A549 treated with dexamethasone at 1 μM for 4 hours (cell line): ENCODE results near the gene NHLRC1. TPM values are rescaled to one million over a fixed set of nuclear protein-coding genes. Genes with fewer than 3 reads are reported as not detected.

ENCODE experiments used
- total RNA-seq: library from RNA; stranded (reverse); fragments of 200-300 nt; extraction: Qiagen RNA extraction; gene quantifications from 5 replicates; pipeline ENCODE4 v1.2.3, GENCODE V29; 2022

NHLRC1 gene
- 1.2 to 1.9 TPM (median 1.6 TPM) in 5 replicates for total RNA-seq

DNA sequence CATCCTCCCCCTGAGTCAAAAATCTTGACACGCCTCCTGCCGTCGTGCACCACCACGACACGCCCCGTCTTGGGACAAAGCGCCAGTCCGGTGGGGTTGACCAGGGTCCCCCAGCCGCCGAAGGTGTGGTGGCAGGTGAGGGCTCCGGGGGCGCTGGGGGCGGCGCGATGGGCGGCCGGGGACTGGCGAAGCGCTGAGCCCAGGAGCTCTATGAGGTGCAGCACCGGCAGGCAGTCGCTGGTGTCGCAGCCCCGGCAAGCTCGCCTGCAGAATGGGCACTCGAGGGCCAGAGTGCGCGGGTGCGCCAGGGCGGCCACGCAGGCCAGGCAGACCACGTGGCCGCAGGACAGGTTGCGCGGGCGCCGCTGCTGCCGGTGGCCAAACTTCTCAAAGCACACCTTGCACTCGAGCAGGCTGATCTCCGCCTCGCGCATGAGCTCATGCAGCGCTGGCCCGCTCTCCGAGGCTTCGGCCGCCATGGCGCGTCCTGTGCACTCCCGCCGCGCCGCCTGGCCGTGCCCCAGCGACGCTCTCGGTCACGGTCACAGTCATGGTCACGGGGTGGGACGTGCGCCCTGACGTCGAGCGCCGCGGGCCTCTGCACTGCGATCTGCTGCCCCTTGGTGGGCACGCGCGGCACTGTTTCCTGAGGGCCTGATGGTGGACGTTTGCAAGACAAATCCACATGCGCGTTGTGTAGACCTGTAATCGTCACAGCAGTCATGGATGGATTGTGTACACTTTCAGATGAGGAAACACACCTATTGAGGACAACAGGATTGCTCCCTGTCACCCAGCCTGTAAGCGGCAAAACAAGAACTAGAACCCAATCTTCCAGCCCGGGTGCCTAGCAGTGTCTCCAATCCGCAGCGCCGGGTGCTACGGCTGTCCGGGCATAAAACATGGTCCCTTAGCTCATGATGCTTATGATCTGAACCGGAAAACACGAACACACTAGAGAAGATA, at the start of gene NHLRC1:
TSS of gene NHLRC1 (minus strand) at position 550 of the 966 bp plus-strand sequence. CDS start at position 479, 71 bp downstream.

GRCh38 chr6:18155150-18155863, 32.8 kb upstream of the NHLRC1 start, which contains the start of gene KDM1B:
Gene KDM1B (plus strand): TSS chr6:18155422. CDS start chr6:18159896, 4,474 bp downstream.

GRCh38 chr6:18154507-18155149, 32.2 kb upstream of the NHLRC1 start, which contains the start of gene TPMT:
Gene TPMT (minus strand): TSS chr6:18155077. CDS start chr6:18149127, 5,950 bp downstream.

Other genes starting within 250 kb of the NHLRC1 start
- 19.2 to 23.7 TPM (median 22.1 TPM) in 5 replicates for gene KIF13A, start 135.0 kb downstream of the NHLRC1 start, total RNA-seq
- gene TPMT, start 32.4 kb upstream of the NHLRC1 start, total RNA-seq = 5.7 to 6.5 TPM (median 6.1 TPM) in 5 replicates
- gene KDM1B, start 32.7 kb upstream of the NHLRC1 start, total RNA-seq = 6.5 to 9.5 TPM (median 8.6 TPM) in 5 replicates
- 77.4 to 95.0 TPM (median 92.2 TPM) in 5 replicates for gene DEK, start 141.9 kb upstream of the NHLRC1 start, total RNA-seq